GM21529 (cell line): ENCODE data around the gene SGSH.

Experiments
- ATAC-seq: cut with Tn5 transposase; IDR thresholded peaks from one replicate; pipeline ENCODE4 v1.9.1; 2021; ENCODE audit not compliant: unreplicated experiment

Gene SGSH

DNA sequence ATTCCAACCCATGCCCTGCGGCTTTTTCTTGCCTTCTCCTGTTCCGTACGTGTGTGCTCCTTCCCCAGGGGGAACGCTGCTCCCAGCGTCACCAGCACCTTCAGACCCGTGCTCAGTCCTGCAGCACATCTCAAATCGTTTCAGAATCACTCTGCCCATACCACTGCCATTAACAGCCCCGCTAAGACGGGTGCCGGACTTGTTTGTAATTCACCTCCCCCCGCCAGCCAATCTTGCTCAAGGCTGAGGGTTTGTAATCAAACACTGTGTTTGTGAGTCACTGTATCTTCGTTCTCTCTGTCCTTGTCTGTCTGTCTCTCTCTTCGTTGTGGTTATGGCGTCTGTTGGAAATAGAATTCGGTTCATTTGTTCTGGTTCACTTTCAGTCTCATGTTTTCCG is 33.0 kb downstream of the SGSH start:
- no peak for ATAC-seq

- no peak for ATAC-seq
Measured at GRCh38 chr17:80185968-80186367, 34.2 kb downstream of the SGSH start.

DNA sequence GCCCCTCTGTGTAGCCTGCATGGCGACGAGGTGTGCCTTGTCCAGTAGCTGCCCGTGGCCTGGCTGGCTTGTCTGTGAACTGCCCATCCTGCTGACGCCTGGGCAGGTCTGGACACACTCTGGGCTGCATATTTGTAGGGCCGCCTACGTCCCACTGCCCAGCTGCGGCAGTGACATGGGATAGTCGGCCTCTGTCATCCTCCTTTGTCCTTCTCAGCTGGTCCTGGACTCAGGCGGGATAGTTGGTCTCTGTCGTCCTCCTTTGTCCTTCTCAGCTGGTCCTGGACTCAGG is 35.8 kb downstream of the SGSH start:
- no peak for ATAC-seq

DNA sequence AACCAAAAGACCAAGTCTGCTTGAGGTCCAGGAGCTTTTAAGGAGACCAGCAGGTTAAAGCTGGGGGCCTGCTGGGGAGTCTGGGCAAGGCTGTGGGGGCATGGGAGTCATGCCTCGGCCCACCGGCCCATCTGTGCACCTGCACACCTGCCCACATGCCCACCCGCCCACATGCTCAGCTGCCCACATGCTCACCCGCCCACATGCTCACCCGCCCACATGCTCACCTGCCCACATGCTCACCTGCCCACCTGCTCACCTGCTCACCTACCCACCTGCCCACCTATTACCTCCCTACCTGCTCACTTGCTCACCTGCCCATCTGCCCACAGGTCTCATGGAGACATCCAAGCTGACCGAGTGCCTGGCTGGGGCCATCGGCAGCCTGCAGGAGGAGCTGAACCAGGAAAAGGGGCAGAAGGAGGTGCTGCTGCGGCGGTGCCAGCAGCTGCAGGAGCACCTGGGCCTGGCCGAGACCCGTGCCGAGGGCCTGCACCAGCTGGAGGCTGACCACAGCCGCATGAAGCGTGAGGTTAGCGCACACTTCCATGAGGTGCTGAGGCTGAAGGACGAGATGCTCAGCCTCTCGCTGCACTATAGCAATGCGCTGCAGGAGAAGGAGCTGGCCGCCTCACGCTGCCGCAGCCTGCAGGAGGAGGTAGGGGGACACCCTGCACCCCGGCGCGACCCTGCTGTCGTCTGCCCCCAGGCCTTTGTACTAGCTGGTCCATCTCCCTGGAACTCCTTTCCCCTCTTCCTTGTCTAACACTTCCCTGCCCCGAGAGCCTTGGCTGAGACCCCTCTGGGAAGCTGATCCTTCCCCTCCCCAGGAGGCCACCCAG is 36.3 kb downstream of the SGSH start:
- no peak for ATAC-seq

GRCh38 chr17:80182845-80183223 is 37.3 kb downstream of the SGSH start:
- no peak for ATAC-seq

DNA sequence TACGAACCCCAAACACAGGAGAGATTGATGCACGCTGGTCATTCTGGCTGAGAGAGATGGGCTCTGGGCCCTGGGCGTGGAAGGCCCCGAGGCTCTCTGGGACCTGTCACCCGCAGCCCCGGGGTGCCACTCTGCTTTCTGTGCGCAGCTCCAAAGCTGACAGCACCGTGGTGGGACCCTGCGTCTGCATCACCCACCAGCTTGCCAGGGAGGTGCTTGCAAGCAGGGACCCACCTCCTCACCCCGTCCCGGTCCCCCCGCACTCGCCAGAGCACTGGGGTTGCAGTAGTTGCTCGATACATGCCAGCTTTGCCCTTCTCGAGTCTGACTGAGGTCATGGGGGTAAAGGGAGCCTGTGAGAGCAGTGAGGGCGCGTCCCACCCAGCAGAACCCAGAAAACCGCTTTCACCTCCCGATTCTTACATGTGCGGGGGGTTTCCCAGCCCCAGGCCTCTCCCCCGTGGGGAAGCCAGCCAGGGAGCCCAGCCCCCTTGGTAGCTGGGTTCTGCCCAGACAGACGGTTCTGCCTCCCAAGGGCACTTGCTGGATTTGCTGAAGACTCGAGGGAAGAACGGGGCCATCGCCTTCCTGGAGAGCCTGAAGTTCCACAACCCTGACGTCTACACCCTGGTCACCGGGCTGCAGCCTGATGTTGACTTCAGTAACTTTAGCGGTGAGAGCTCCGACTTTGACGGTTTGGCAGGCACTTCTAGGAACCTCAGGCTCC is 37.9 kb downstream of the SGSH start:
- ATAC-seq = no peak

- ATAC-seq = no peak
Measured at GRCh38 chr17:80181431-80181830, 38.7 kb downstream of the SGSH start.

GRCh38 chr17:80180192-80180591 is 39.9 kb downstream of the SGSH start:
- ATAC-seq = no peak

DNA sequence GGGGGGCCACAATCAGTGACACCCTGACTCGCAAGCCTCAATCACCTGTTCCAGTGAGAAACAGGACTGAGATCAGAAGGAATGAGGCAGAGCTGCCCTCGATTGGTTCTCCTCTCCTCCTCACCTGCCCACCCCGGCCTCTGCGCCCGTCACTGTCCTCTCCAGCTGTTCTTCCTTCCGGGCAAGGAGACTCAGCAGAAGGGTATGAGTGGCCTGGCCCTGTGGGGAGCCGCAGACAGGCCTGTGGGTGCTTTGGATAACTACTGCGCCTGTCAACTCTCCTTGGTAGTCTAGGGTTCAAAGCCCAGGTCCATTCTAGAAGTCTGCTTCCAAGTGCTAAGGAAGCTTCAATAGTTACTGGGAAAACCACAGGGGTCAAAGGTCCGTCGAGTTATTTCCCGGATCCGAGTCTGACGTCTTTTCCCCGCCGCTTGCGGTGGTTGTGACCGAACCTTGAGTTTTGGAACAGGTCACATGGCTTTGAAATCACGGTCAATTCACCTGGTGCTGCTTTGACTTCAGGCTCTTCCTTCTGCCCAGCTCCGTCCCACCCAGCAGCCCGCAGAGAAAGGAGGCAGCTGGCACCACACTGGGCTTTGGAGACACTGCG is 42.0 kb downstream of the SGSH start:
- no peak for ATAC-seq

- ATAC-seq = no peak
Measured at GRCh38 chr17:80176757-80177156, 43.4 kb downstream of the SGSH start.

GRCh38 chr17:80173916-80174315 is 46.2 kb downstream of the SGSH start:
- ATAC-seq = no peak

DNA sequence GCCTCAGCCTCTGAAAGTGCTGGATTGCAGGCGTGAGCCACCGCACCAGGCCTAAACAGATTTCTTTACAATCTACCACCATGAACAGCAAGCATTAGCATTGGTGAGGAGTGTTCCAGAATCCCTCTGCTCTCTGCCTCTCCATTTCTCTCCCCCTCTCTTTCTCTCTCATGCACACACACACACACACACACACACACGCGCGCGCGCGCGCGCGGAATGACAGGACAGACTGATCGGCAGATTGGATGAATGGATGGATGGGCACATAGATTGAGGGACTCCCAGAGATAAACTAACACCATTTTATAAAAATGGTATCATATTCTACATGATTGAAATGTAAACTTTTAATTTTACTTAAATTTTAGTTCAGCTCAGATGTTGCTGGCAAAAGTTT is 47.0 kb downstream of the SGSH start:
- ATAC-seq = no peak

DNA sequence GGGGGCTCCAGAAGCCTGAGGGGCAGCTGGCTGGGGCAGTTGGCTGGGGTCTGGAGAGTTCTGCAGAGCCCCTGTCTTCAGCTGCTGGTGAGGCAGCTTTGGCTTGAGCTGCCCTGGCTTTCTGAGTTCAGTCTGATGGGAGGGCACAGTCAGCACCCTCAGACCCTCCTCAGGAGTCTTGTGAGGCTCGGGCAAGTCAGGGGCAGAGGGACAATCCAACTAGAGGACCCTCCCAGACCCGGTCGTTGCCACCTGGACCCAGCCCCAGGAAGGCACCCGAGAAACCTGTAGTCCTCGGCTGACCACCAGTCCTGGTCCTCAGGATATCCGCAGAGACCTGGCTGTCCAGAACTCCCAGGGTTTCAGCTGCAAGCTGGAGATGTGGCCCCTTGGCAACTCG is 48.5 kb downstream of the SGSH start:
- ATAC-seq = no peak

GRCh38 chr17:80169784-80170500 is 50.2 kb downstream of the SGSH start, which contains the start of gene CARD14:
Gene CARD14, plus strand, starts transcription at chr17:80170030. Its CDS starts 11,409 bp downstream, at chr17:80181439.
- no peak for ATAC-seq

DNA sequence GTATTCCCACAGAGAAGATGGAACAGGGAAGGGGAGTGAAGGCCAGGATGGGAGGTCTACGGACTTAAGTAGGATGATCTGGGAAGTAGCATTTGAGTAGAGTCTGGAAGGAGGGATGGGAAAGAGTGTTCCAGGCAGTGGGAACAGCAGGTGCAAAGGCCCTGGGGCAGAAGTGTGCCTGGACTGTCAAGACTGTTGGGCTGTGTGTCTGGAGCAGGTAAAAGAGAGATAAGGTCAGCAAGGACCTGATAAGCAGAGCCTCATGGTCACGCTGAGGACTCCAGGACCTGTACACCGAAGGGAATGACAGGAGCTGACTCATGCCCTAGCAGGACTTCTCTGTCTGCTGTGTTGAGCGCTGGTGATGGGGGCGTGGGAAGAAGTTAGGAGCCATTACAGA is 51.0 kb downstream of the SGSH start:
- no peak for ATAC-seq

DNA sequence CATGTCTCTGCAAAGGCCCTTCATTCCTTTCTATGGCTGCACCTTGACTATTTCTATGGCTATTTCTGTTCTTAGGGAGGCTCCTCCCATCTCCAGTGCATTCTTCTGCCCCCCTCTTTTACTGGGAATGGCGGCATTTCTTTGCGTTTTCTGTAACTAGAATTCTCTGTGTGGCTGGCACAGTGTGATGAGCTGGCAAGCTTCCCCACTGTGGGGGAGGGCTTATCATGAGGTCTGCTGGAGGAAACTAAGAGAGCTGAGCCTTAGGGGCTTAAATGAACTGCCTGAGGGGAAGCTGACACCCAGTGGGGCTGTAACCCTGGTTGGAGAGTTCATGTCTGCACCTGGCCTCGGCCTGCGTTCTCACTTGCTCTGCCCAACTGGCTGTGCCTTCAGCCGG is 51.8 kb downstream of the SGSH start:
- no peak for ATAC-seq

DNA sequence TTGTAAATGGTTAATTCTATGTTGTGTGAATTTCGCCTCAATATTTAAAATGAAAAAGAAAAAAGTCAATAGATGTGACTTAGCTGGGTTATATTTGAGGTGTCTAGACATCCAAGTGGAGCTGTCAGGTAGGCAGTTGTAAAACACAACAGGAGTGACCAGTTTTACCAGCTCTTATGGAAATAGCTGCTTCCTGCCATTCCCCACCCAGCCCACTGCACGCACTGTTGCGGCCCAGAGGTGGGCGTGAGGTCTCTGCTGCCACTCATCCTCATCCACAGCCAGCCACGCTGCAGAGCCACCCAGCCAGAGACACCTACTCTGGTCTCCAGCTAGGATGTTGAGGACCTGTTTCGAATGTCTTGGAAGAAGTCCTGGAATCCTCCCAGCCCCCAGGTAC is 53.7 kb downstream of the SGSH start:
- no peak for ATAC-seq

DNA sequence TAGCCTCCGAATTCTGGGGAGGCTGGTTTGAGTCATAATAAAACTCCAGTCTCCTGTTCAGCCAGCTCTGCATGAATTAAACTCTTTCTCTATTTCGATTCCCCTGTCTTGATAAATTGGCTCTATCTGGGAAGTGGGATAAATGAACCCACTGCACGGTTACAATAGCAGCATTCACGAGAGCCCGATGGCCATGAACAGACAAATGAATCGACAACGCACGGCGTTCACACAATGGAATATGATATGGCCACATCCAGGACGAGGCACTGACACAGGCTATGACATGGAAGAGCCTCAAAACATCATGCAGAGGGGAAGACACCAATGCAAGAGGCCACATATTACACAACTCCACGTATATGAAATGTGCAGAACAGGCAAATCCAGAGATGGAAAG is 55.9 kb downstream of the SGSH start:
- no peak for ATAC-seq

DNA sequence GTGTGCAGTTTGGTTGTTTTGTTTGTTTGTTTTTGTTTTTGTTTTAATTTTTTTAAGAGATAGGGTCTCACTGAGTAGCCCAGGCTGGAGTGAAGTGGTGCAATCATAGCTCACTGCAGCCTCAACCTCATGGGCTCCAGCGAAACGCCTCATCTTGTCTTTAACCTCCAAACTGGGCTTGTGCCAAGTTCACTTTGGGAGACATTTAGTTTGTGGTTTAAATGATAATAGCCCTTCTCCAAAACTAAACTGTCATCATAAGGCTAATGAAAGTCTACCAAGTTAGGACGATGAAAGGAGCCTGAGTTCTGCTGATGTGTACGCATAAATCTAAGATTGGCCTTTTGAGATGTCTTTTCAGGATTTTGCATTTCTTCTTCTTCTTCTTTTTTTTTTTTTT is 56.8 kb downstream of the SGSH start:
- ATAC-seq = no peak

- no peak for ATAC-seq
Measured at GRCh38 chr17:80160536-80160935, 59.6 kb downstream of the SGSH start.
